GM10248 (cell line): ENCODE results near the gene MGAT4A.
A peak's percentile ranks its signal among the peaks of the same experiment; 100 is the strongest.

Experiments used
- CTCF ChIA-PET: fragments of 300-600 bp; sonication (Branson Sonifier 250); formaldehyde crosslinking; extraction: SDS; loops from one replicate; lab custom pipeline; 2021; ENCODE audit warnings: antibody characterized with exemption; lab: Yijun Ruan, JAX
- POLR2A ChIA-PET: fragments of 350-650 bp; sonication (Branson Sonifier 250); formaldehyde crosslinking; extraction: SDS; loops from one replicate; lab custom pipeline; 2020; ENCODE audit warnings: antibody characterized with exemption; lab: Yijun Ruan, JAX
- DNase-seq: peaks from one replicate; pipeline ENCODE4 v3.0.0; 2012; ENCODE audit errors: extremely low spot score
- TF ChIP-seq, protein P1 (sequence below): IDR thresholded peaks from 2 replicates; pipeline ENCODE4 v1.5.1; 2012; ENCODE audit warnings: mild to moderate bottlenecking, low read depth; ENCODE audit errors: extremely low read depth, missing control alignments, control extremely low read depth

MGAT4A gene

DNA sequence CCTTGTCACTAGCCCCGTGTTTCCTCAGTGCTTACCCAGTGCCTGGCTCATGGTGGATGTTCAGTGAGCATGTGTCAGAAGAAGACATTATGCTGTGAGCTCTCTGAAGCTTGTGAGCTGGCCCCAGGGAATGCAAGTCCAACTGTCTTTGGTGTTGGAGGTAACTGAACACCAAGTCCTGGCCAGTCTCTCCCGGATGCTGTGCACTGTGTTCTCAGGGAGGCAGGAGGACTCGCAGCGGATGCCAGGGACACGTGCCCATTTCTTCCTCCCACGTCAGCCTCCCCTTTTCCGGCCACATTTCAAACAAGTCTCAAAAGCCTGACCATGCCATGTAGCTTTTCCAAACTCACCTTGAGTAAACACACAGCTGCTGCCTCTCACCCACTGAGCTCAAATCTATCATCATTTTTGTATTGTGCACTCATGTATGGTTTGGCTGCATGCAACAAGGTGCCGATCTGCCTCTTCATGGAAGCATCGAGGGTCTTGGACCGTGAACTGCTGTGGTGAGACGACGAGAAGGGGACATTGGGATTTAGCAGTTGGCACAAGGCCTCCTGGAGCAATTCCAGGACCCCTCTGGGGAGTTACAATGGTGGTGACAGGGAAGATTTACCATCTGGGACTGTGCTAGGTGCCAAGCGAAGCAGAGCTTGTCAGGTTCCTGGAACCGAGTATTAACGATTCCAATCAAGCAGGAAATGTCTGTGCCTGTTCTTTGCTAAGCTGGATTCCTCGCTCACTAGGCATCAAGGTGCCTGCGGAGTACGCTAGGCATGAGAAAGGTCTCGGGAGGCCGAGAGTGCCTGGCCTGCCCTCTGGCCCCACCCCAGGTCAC, 44.4 kb upstream of the MGAT4A start:
- DNase-seq: no peak
- POLR2A ChIA-PET: no interaction called here
- CTCF ChIA-PET: interaction anchor here (1.2 to 1.4 kb wide), 3 partner anchors 10 to 363 kb away, joined by 3 to 4 read pairs (median 3); no protein-coding TSS in a partner anchor
- TF ChIP-seq, protein P1, sequence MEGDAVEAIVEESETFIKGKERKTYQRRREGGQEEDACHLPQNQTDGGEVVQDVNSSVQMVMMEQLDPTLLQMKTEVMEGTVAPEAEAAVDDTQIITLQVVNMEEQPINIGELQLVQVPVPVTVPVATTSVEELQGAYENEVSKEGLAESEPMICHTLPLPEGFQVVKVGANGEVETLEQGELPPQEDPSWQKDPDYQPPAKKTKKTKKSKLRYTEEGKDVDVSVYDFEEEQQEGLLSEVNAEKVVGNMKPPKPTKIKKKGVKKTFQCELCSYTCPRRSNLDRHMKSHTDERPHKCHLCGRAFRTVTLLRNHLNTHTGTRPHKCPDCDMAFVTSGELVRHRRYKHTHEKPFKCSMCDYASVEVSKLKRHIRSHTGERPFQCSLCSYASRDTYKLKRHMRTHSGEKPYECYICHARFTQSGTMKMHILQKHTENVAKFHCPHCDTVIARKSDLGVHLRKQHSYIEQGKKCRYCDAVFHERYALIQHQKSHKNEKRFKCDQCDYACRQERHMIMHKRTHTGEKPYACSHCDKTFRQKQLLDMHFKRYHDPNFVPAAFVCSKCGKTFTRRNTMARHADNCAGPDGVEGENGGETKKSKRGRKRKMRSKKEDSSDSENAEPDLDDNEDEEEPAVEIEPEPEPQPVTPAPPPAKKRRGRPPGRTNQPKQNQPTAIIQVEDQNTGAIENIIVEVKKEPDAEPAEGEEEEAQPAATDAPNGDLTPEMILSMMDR: no peak

DNA sequence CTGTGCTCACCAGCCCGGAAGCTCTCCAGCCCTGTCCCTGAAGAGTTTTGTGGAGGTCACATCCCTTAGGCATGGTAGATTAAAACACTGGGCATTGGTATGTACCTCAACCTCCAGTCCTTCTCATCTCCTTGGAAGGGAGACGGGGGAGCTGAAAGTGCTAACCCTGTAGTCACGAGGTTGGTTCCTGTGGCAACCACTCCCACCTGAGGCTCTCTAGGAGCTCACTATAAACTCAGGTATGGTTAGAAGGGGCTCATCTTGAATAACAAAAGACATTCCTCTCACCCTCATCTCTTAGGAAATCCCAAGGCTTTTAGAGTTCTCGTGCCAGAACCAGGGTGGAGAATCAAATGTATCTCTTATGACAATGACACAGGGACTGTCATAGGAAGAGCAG, 43.0 kb upstream of the MGAT4A start:
- TF ChIP-seq, protein P1: no peak
- CTCF ChIA-PET: no interaction called here
- DNase-seq: no peak
- POLR2A ChIA-PET: no interaction called here

DNA sequence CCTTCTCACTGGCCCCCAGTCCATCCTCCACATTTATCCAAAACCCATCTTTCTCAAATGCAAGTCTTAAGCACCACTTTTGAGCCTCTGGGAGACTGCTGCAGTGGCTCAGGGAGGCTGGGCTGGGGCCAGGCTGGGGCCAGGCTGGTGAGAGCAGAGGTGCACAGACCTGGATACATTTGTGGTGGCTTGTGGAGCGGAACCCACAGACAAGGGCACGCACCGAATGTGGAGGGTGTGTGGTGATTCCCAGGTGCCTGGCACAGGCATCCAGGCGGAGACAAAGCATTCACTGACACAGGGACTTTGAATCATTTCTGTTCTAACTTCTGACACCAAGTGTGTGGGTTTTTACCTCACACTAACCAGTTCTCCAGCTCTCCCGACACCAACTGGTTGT, 42.2 kb upstream of the MGAT4A start:
- ChIA-PET POLR2A (no interaction called here), CTCF (no interaction called here)
- DNase-seq: no peak
- TF ChIP-seq, protein P1: no peak

DNA sequence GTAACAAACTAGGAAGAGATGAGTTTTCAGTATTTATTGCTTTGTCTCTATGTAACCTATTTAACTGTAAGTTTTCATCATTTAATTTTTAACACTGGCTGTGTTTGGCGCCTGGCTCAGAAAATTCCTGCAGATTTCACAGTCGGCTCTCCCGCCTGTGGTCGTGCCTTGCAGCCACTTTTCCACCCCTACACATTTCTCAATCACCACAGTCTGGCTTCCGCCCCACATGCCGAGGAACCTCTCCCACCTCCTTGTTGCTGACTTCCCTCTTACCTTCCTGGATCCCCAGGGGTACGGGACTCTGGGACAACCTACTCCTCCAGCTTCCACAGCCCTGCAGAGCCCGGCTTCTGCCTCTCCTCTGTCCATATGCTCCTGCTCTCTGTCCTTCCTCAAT, 41.6 kb upstream of the MGAT4A start:
- TF ChIP-seq, protein P1: no peak
- no peak for DNase-seq
- POLR2A ChIA-PET: no interaction called here
- CTCF ChIA-PET: no interaction called here

DNA sequence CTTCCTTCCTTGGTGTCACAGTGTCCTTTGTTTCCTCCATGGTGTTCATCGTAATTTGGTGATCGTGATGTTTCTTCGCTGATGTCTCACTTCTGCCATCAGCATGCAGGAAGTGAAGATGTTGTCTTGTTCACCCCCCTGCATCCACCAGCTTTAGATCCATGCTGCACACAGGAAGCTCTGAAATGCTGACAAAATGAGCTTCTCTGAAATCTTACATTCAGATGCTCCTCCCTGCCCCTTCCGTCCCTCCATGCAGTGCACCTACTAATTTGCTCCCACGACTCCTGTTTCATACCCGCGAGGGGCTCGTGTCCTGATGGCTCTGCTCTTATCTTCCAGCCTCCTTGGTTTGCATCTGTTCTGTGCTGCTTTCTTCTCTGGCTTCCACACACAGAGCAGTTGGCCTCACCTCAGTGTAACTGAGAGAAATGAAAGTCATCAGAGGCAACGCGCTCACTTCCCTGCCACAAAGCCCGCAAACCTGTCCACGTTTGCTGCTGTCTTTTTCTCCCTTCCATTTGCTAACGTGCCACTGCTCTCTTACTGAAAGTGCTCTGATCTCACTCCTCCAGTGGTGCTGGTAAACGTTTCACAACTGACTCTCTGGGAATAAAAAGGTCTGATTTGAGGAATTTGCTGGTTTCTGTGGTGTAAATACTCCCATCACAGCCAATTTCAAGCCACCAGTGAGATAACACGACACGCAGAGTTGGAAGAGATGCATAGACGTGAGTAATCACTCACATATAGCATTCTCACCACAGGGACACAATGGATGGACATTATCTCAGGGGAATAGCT, 41.0 kb upstream of the MGAT4A start:
- ChIA-PET POLR2A (no interaction called here), CTCF (interaction anchor here (1.0 kb wide), 1 partner anchor 24 kb away, joined by 3 read pairs; no protein-coding TSS in a partner anchor)
- peak; percentile 42 for DNase-seq
- TF ChIP-seq, protein P1: no peak

DNA sequence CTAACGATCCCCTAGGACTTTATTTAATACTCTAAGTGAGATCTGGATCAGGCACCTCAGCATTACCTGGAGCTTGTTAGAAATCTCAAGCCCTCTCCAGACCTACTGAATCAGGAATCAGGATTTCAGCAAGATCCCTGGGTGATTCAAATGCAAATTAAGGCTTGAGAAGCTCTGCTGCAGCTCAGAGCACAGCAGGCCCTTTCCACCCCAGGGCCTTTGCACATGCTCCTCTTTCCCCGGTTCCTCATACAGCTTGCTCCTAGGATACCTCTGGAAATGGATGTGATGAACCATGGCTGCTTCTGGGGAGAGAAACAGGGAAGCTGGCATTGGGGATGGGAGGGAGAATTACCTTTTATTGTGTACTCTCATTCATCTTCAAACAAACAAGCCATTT, 40.3 kb upstream of the MGAT4A start:
- ChIA-PET POLR2A (no interaction called here), CTCF (interaction anchor here (0.8 to 1.0 kb wide), 2 partner anchors 23 to 24 kb away, joined by 3 read pairs; no protein-coding TSS in a partner anchor)
- TF ChIP-seq, protein P1: no peak
- DNase-seq: no peak
